AG04450 (cell line): ENCODE measurements around the gene CYFIP1. TPM values are rescaled to one million over a fixed set of nuclear protein-coding genes. Genes with fewer than 3 reads are reported as not detected.

Experiments
- CTCF ChIA-PET: fragments of 300-600, 350-600 bp; formaldehyde crosslinking; extraction: SDS; loops from one replicate; lab custom pipeline; 2022; ENCODE audit warnings: antibody characterized with exemption, inconsistent platforms; lab: Charles Lee
- POLR2A ChIA-PET: fragments of 350-600 bp; formaldehyde crosslinking; extraction: SDS; loops from one replicate; lab custom pipeline; 2021; ENCODE audit warnings: antibody characterized with exemption, inconsistent platforms; lab: Yijun Ruan, JAX
- DNase-seq: peaks from one replicate; pipeline ENCODE4 v3.0.0-alpha.2; 2011; ENCODE audit warnings: low read depth, low spot score
- H3K27ac ChIP-seq: one replicate; pipeline ENCODE4 v1.5.1; 2012; ENCODE audit warnings: low read depth, low read length, control low read depth
- H3K27me3 ChIP-seq: one replicate; pipeline ENCODE4 v1.6.0; 2012; ENCODE audit warnings: low read length; ENCODE audit not compliant: control insufficient read depth, insufficient read depth
- H3K4me3 ChIP-seq: 2 replicates; pipeline ENCODE4 v1.5.1; 2011; ENCODE audit warnings: mild to moderate bottlenecking, low read depth, low read length, control low read depth
- H3K9me3 ChIP-seq: 2 replicates; pipeline ENCODE4 v1.5.1; 2012; ENCODE audit warnings: low read length; ENCODE audit not compliant: control insufficient read depth, insufficient read depth
- CTCF ChIP-seq: IDR thresholded peaks from 2 replicates; pipeline ENCODE4 v1.5.1; 2011; ENCODE audit warnings: low read depth, low read length, control low read depth, inconsistent platforms
- polyA plus RNA-seq: library from polyadenylated mRNA; depleted of rRNA; stranded (reverse); fragments of >200 nt; gene quantifications from 2 replicates; pipeline ENCODE4 v1.2.3, GENCODE V29; 2011

The CYFIP1 gene
- polyA plus RNA-seq, 1 experiment, result 70.9 TPM

- no peak for DNase-seq
- TF ChIP-seq CTCF, result no peak
- CTCF ChIA-PET, result no interaction called here
- no peaks in the 10 kb centered on the region for H3K9me3 ChIP-seq
- no peaks in the 10 kb centered on the region for H3K27me3 ChIP-seq
- POLR2A ChIA-PET, result no interaction called here
- H3K27ac ChIP-seq, result no peak overlapping the region
- no peak overlapping the region for H3K4me3 ChIP-seq
Observed at GRCh38 chr15:22907161-22907950, 72.8 kb downstream of the CYFIP1 start.

DNA sequence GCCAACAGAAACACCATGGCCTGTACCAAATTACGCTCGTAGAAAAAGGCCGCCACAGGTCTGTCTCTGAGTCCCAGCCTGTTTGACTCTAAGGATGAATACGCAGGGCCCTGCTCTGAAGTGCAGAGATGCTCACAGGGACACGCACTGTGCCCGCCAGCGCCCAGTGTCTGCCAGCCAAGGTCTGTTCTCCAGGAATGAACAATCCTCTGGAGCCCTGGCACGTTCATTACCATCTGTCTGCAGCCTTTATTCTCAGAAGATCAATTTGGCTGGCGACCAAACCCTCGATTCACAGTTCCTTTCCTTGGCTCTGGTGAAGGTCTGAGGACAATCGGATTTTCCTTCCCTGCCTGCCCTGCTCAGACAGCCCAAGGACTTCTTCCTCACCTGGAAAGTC, 75.4 kb downstream of the CYFIP1 start:
- ChIA-PET CTCF (no interaction called here), POLR2A (no interaction called here)
- Histone ChIP-seq H3K27me3 (no peaks in the 10 kb centered on the region), H3K4me3 (no peak overlapping the region), H3K27ac (no peak overlapping the region), H3K9me3 (no peaks in the 10 kb centered on the region)
- no peak for DNase-seq
- no peak for TF ChIP-seq CTCF

DNA sequence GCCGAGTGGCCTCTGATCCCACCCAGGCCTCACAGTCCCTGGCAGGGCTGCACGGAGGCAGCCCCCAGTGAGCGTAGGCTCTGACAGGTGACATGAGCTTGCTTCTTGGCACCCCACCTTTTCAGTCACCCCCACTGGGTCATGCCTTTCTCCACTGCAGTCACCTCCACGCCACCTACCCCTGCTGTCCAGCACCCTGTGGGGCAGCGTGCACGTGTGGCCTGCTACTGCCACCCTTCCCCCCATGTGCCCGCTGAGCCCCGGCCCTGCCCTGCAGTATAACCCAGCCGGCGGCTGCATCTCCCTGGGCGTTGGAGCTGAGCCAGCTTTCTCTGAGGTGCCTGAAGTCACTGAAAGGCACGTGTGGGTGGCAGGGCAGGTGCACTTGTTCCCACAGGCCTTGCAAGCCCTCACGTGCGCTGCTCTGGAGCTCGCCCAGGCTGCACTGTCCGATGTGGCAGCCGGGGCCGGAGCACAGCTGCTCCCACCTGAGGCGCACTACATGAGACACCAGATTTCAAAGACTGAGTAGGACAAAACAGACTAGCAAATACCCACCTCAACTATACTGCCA, 76.1 kb downstream of the CYFIP1 start:
- TF ChIP-seq CTCF, result no peak
- Histone ChIP-seq H3K9me3 (no peaks in the 10 kb centered on the region), H3K4me3 (no peak overlapping the region), H3K27me3 (no peaks in the 10 kb centered on the region), H3K27ac (no peak overlapping the region)
- no peak for DNase-seq
- CTCF ChIA-PET, result no interaction called here
- POLR2A ChIA-PET, result no interaction called here

DNA sequence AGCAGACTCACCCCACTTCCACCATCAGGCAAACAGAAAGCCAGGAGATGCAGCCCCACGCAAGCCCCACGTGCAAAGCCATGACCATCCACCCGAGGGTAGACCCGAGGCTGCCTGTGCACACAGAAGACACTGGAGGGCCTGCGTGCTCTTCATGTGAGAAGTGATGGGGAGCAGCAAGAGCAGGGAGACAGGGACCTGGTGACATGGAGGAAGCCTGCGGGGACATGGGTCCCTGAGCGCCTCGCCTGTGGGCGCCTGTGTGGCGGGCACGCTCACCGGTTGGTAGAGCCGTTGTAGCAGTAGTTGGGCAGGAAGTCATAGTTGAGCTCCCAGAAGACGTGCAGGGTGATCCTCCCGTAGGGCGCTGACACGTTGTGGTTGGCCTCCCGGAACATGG, 76.7 kb downstream of the CYFIP1 start:
- no peaks in the 10 kb centered on the region for H3K9me3 ChIP-seq
- DNase-seq, result no peak
- H3K27ac ChIP-seq, result no peak overlapping the region
- CTCF ChIA-PET, result no interaction called here
- H3K27me3 ChIP-seq, result no peaks in the 10 kb centered on the region
- POLR2A ChIA-PET, result no interaction called here
- TF ChIP-seq CTCF, result no peak
- H3K4me3 ChIP-seq, result no peak overlapping the region

DNA sequence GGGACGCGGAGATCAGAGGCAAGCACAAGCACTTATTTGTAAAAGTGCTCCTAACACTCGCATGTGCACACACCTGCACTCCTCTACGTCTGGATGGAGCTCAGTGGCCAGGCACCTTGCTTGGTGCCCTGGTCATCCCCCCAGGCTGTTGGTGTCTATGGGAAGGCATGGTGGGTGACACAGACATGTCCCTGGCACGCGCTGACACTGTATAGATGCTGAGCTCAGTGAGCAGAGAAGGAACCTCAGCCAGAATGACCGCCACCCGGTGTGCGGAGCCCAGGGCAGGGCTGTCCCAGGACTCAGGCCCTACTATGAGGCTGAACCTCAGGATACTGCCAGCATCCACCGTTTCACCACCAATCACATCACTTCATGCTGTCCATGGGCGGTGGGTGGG, 77.2 kb downstream of the CYFIP1 start:
- ChIA-PET CTCF (no interaction called here), POLR2A (no interaction called here)
- no peak overlapping the region for H3K4me3 ChIP-seq
- no peak for DNase-seq
- no peaks in the 10 kb centered on the region for H3K9me3 ChIP-seq
- TF ChIP-seq CTCF, result no peak
- no peaks in the 10 kb centered on the region for H3K27me3 ChIP-seq
- H3K27ac ChIP-seq, result no peak overlapping the region
